Hepatocyte (in vitro differentiated cells): ENCODE data around the gene VAMP1. TPM values are rescaled to one million over a fixed set of nuclear protein-coding genes. Genes with fewer than 3 reads are reported as not detected.
"Not testable (repeated sequence)": the region's sequence is repeated elsewhere in the genome, so short reads cannot be mapped to it uniquely, and the experiment has no call there.

ENCODE experiments used
- DNase-seq: peaks from one replicate; pipeline ENCODE4 v3.0.0-alpha.2; 2016; ENCODE audit warnings: low spot score
- H2AFZ ChIP-seq: fragments of 200-600 bp; sonication (generic); 2 replicates; pipeline ENCODE4 v1.6.0; 2016; ENCODE audit warnings: antibody characterized with exemption, mild to moderate bottlenecking
- H3K27ac ChIP-seq: fragments of 200-600 bp; sonication (generic); 2 replicates; pipeline ENCODE4 v1.5.1; 2016; ENCODE audit warnings: mild to moderate bottlenecking
- H3K27me3 ChIP-seq: fragments of 200-600 bp; sonication (generic); 2 replicates; pipeline ENCODE4 v1.6.1; 2016
- H3K36me3 ChIP-seq: fragments of 200-600 bp; sonication (generic); replicated peaks from 2 replicates; pipeline ENCODE4 v1.5.1; 2016; ENCODE audit warnings: low read depth; ENCODE audit not compliant: insufficient read depth
- H3K4me1 ChIP-seq: fragments of 200-600 bp; sonication (generic); 2 replicates; pipeline ENCODE4 v1.5.1; 2016; ENCODE audit warnings: mild to moderate bottlenecking, moderate library complexity; ENCODE audit not compliant: insufficient read depth
- H3K4me2 ChIP-seq: fragments of 200-600 bp; sonication (generic); 2 replicates; pipeline ENCODE4 v1.6.0; 2016
- H3K4me3 ChIP-seq: fragments of 200-600 bp; sonication (generic); 2 replicates; pipeline ENCODE4 v1.5.1; 2016; ENCODE audit warnings: mild to moderate bottlenecking
- H3K79me2 ChIP-seq: fragments of 200-600 bp; sonication (generic); 2 replicates; pipeline ENCODE4 v1.6.0; 2017; ENCODE audit warnings: mild to moderate bottlenecking
- H3K9me2 ChIP-seq: fragments of 200-600 bp; sonication (generic); replicated peaks from 2 replicates; pipeline ENCODE4 v1.6.0; 2017; ENCODE audit warnings: mild to moderate bottlenecking; ENCODE audit not compliant: insufficient read depth
- H3K9me3 ChIP-seq: fragments of 200-600 bp; sonication (generic); 2 replicates; pipeline ENCODE4 v1.5.1; 2016; ENCODE audit warnings: low read depth, mild to moderate bottlenecking
- H4K20me1 ChIP-seq: fragments of 200-600 bp; sonication (generic); 2 replicates; pipeline ENCODE4 v1.6.0; 2016; ENCODE audit warnings: mild to moderate bottlenecking; ENCODE audit not compliant: insufficient read depth, poor library complexity, severe bottlenecking
- EZH2 ChIP-seq: fragments of 200-600 bp; sonication (generic); IDR thresholded peaks from 2 replicates; pipeline ENCODE4 v1.6.1; 2016; ENCODE audit warnings: antibody characterized with exemption, mild to moderate bottlenecking, borderline replicate concordance
- EZH2phosphoT487 ChIP-seq: fragments of 200-600 bp; sonication (generic); IDR thresholded peaks from one replicate; pipeline ENCODE4 v1.6.1; 2018; ENCODE audit warnings: antibody characterized with exemption, mild to moderate bottlenecking, low read depth, moderate library complexity; ENCODE audit not compliant: unreplicated experiment, severe bottlenecking
- WGBS: methylation state at CpG from one replicate; pipeline ENCODE4 v1.1.6; 2016; ENCODE audit warnings: low lambda C conversion rate; ENCODE audit errors: missing lambda C conversion rate; 5-methylcytosine and 5-hydroxymethylcytosine counted together
- polyA plus RNA-seq: library from polyadenylated mRNA; unstranded; fragments of >200 nt; fragmentation: Nextera tagmentation; extraction: Ambion mirVana; gene quantifications from 2 replicates; pipeline ENCODE4 v1.2.1, GENCODE V29; 2016
- total RNA-seq: library from RNA; depleted of rRNA; stranded (reverse); fragments of >200 nt; gene quantifications from 2 replicates; pipeline ENCODE4 v1.2.3, GENCODE V29; 2014
- TF ChIP-seq, protein P1 (sequence below): fragments of 200-600 bp; sonication (generic); IDR thresholded peaks from 2 replicates; pipeline ENCODE4 v1.5.1; 2016; ENCODE audit warnings: antibody characterized with exemption, mild to moderate bottlenecking; ENCODE audit not compliant: poor library complexity

Gene VAMP1
- total and polyA plus RNA-seq, 2 experiments from 2014 or later = 5.0 to 5.9 TPM

DNA sequence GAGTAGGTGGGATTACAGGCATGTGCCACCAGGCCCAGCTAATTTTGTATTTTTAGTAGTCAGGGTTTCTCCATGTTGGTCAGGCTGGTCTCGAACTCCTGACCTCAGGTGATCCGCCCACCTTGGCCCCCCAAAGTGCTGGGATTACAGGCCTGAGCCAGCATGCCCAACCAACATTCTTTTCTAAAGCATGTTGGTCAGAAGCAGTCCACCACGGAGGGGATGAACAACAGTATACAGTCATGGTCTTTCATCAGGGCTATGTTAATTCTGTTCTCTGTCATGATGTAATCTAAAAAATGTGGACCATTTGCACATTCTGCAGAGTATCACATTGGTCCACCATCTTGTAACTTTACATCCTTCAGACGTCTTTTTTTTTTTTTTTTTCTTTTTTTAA, 19.0 kb upstream of the VAMP1 start:
- TF ChIP-seq EZH2phosphoT487 = no peak
- no peak for TF ChIP-seq EZH2
- TF ChIP-seq, protein P1, sequence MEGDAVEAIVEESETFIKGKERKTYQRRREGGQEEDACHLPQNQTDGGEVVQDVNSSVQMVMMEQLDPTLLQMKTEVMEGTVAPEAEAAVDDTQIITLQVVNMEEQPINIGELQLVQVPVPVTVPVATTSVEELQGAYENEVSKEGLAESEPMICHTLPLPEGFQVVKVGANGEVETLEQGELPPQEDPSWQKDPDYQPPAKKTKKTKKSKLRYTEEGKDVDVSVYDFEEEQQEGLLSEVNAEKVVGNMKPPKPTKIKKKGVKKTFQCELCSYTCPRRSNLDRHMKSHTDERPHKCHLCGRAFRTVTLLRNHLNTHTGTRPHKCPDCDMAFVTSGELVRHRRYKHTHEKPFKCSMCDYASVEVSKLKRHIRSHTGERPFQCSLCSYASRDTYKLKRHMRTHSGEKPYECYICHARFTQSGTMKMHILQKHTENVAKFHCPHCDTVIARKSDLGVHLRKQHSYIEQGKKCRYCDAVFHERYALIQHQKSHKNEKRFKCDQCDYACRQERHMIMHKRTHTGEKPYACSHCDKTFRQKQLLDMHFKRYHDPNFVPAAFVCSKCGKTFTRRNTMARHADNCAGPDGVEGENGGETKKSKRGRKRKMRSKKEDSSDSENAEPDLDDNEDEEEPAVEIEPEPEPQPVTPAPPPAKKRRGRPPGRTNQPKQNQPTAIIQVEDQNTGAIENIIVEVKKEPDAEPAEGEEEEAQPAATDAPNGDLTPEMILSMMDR = no peak
- H3K36me3 ChIP-seq = no peaks in the 10 kb centered on the region
- H3K9me2 ChIP-seq = no peaks in the 10 kb centered on the region
- H3K79me2 ChIP-seq = peaks cover 16% of the 10 kb centered on the region
- no peaks in the 10 kb centered on the region for H3K9me3 ChIP-seq
- no peak for DNase-seq
- H4K20me1 ChIP-seq = no peaks in the 10 kb centered on the region
- H2AFZ ChIP-seq = no peak overlapping the region
- no peak overlapping the region for H3K4me3 ChIP-seq
- peaks cover 5% of the 10 kb centered on the region for H3K4me1 ChIP-seq
- H3K4me2 ChIP-seq = no peak overlapping the region
- WGBS = 72% methylated on average over 4 of the region's 4 CpGs
- no peaks in the 10 kb centered on the region for H3K27me3 ChIP-seq
- no peak overlapping the region for H3K27ac ChIP-seq

DNA sequence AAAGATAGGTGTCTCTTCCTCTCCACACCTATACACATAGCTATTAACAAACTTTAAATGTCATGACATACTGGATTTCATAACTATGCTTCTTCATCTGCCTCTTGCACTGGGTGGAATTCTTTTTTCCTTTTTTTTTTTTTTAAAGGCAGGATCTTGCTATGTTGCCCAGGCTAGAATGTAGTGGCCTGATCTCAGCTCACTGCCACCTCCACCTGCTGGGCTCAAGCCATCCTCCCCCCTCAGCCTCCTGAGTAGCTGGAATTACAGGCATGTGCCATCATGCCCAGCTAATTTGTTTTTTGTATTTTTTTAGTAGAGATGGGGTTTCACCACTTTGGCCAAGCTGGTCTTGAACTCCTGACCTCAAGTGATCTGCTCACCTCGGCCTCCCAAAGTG, 17.8 kb upstream of the VAMP1 start:
- TF ChIP-seq EZH2 (no peak), EZH2phosphoT487 (no peak)
- TF ChIP-seq, protein P1 = no peak
- peaks cover 5% of the 10 kb centered on the region for H3K4me1 ChIP-seq
- no peaks in the 10 kb centered on the region for H3K9me2 ChIP-seq
- H3K4me3 ChIP-seq = no peak overlapping the region
- no peak overlapping the region for H3K27ac ChIP-seq
- no peak overlapping the region for H2AFZ ChIP-seq
- WGBS = 100% methylated on average over 1 of the region's 1 CpG
- DNase-seq = no peak
- no peaks in the 10 kb centered on the region for H3K36me3 ChIP-seq
- peaks cover 15% of the 10 kb centered on the region for H3K79me2 ChIP-seq
- H4K20me1 ChIP-seq = no peaks in the 10 kb centered on the region
- no peaks in the 10 kb centered on the region for H3K27me3 ChIP-seq
- H3K4me2 ChIP-seq = no peak overlapping the region
- no peaks in the 10 kb centered on the region for H3K9me3 ChIP-seq

DNA sequence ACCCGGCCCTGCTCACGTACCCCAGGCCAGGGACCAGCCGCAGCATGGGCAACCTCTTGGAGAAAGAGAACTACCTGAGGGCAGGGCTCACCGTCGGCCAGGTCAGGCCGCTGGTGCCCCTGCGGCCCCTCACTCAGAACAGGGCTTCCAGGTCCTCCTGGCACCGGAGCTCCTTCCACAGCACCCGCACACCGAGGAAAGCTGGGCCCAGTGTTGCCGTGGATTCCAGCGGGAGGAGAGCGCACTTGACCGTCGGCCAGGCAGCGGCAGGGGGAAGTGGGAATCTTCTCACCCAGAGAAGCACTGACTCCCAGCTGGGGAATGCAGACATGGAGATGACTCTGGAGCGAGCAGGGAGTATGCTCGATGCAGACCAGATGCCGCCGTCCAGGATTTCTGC, 7.9 kb upstream of the VAMP1 start:
- Histone ChIP-seq H3K4me1 (no peaks in the 10 kb centered on the region), H4K20me1 (no peaks in the 10 kb centered on the region), H3K4me3 (no peak overlapping the region), H3K27ac (no peak overlapping the region), H3K36me3 (no peaks in the 10 kb centered on the region), H3K4me2 (no peak overlapping the region), H3K79me2 (no peaks in the 10 kb centered on the region), H2AFZ (no peak overlapping the region), H3K9me3 (no peaks in the 10 kb centered on the region), H3K9me2 (no peaks in the 10 kb centered on the region), H3K27me3 (no peaks in the 10 kb centered on the region)
- 87% methylated on average over 20 of the region's 20 CpGs for WGBS
- no peak for DNase-seq
- TF ChIP-seq EZH2 = no peak
- TF ChIP-seq, protein P1 = no peak

DNA sequence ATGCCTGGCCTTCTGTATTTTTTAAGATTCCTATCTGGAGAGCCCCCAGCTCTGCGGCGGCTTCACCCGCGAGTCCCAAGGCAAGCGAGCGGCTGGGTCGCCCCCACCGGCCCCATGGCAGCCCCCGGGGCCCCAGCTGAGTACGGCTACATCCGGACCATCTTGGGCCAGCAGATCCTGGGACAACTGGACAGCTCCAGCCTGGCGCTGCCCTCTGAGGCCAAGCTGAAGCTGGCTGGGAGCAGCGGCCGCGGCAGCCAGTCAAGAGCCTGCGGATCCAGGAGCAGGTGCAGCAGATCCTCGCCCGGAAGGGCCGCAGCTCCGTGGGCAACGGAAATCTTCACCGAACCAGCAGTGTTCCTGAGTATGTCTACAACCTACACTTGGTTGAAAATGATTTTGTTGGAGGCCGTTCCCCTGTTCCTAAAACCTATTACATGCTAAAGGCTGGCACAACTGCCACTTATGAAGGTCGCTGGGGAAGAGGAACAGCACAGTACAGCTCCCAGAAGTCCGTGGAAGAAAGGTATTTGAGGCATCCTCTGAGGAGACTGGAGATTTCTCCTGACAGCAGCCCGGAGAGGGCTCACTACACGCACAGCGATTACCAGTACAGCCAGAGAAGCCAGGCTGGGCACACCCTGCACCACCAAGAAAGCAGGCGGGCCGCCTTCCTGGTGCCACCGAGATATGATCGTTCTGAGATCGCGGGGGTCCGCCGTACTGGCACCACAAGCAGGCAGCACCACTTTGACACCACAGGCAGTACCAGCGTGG, 7.3 kb upstream of the VAMP1 start:
- H3K27me3 ChIP-seq, H4K20me1 ChIP-seq, H3K4me3 ChIP-seq, H2AFZ ChIP-seq, H3K9me2 ChIP-seq, H3K4me1 ChIP-seq, H3K9me3 ChIP-seq, DNase-seq, H3K27ac ChIP-seq, H3K4me2 ChIP-seq, H3K79me2 ChIP-seq, H3K36me3 ChIP-seq: not testable (repeated sequence)
- WGBS = 96% methylated on average over 36 of the region's 37 CpGs
